Measurements from ENCODE around the gene GTF3C1.

GRCh38 chr16:27476240-27476639 lies 73.5 kb downstream of the GTF3C1 start:
- TF ChIP-seq CTCF (IDR thresholded peaks at IDR 0.05) (no peak), POLR2AphosphoS5 (IDR thresholded peaks at IDR 0.05) (no peak)
